Measurements from ENCODE around the gene CD46. TPM values are rescaled to one million over a fixed set of nuclear protein-coding genes. Genes with fewer than 3 reads are reported as not detected.
"Not testable (repeated sequence)": the region's sequence is repeated elsewhere in the genome, so short reads cannot be mapped to it uniquely, and the experiment has no call there.

CD46 gene
- total RNA-seq, 1 donor from 2014 or later, result 136 TPM

- peak in 1 of 2 donors; percentile 31 for DNase-seq (ENCODE audit: low read depth in 2 of 2)
Observed at GRCh38 chr1:207750631-207751305, 1.1 kb upstream of the CD46 start.

DNA sequence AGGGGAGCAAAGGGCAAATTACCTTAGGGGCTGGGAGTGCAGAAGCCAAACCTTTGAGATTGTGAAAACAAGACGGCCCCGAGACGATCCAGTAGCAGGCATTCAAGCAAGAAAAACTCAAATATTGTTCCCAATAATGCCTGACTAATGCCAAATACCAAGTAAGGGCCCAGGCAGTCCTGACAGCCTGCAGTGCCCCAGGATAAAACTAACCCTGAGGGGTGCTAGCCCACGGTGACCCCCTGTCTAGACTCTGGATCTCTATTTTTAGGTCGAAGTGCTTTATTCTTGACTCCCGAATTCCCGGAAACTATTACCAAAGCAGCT lies 428 bp upstream of the CD46 start:
- DNase-seq (ENCODE audit: low read depth in 2 of 2), result not testable (repeated sequence)

DNA sequence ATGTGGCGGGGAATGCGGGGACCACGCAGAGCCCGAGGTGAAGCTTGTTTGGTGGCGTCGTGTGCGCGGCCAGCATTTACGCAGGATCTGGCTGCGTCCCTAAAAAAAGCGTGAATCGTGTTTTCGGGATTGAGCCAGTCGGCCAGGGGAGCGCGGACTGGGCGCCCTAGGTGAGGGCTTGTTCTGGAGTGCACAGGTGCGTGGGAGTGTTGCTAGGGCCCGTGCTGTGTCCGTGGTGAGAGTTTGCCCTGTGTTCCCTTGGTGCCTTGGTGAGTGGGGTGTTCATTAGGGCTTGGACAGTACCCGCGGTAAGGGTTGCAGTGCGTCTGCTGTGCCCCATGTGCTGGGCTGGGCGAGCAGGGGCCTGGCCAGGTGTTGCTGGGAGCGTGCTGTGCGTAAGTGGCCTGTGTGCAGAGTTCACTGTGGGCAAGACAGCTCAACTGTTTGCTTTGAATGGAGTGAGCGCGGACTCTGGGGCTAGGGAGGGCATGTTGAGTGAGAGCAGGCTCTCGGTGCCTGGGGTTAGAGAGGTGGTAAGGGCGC lies 673 bp downstream of the CD46 start:
- DNase-seq (ENCODE audit: low read depth in 2 of 2), result peak; percentile 34 to 44

- no peak for DNase-seq (ENCODE audit: low read depth in 2 of 2)
Observed at GRCh38 chr1:207753611-207754010, 1.8 kb downstream of the CD46 start.

GRCh38 chr1:207754011-207754410 lies 2.2 kb downstream of the CD46 start:
- DNase-seq (ENCODE audit: low read depth in 2 of 2), result no peak

- no peak for DNase-seq (ENCODE audit: low read depth in 2 of 2)
Observed at GRCh38 chr1:207754974-207755700, 3.3 kb downstream of the CD46 start.

GRCh38 chr1:207755846-207756693 lies 4.2 kb downstream of the CD46 start:
- DNase-seq (ENCODE audit: low read depth in 2 of 2), result no peak

GRCh38 chr1:207762622-207763021 lies 10.8 kb downstream of the CD46 start:
- DNase-seq (ENCODE audit: low read depth in 2 of 2), result no peak

- no peak for DNase-seq (ENCODE audit: low read depth in 2 of 2)
Observed at GRCh38 chr1:207763091-207763490, 11.2 kb downstream of the CD46 start.

DNA sequence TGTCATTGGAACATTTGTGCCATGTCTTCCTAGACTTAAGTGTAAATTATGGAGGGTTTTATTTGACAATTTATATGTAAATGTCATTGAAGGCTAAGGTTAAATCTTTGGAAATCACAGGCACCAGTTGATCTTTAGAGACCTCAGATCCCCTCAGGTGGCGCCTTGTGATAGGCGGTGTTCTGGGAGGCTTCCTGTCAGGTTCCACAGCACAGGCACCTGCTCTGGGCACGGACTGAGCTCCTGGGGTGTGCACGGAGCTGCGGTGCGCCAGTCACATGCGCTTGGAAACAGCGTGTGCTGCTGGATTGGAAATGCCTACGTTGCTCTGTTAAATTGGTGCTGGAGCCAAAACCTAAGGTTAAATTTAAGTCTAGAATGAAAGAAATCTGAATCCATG lies 12.1 kb downstream of the CD46 start:
- DNase-seq (ENCODE audit: low read depth in 2 of 2), result no peak

DNA sequence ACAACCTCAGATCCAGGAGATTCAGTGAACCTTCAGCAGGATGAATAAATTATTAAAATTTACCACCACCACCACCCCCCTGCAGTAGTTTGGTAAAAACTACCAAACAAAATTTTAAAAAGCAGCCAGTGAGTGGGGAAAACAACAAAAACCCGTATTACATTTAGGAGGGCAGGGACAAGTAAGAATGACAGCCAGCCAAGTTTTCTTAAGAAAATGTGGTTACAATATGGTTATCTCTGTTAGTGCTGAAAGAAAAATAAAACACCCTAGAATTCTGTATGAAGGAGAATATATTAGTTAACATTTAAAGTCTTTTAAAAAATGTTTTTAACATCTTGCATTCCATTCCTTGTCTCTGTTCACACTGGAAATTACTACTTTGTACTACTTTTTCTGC lies 14.7 kb downstream of the CD46 start:
- no peak for DNase-seq (ENCODE audit: low read depth in 2 of 2)

DNA sequence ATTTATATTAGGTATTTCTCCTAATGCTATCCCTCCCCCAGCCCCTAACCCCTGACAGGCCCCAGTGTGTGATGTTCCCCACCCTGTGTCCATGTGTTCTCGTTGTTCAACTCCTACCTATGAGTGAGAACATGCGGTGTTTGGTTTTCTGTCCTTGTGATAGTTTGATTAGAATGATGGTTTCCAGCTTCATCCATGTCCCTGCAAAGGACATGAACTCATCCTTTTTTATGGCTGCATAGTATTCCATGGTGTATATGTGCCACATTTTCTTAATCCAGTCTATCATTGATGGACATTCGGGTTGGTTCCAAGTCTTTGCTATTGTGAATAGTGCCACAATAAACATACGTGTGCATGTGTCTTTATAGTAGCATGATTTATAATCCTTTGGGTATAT lies 18.7 kb downstream of the CD46 start:
- not testable (repeated sequence) for DNase-seq (ENCODE audit: low read depth in 2 of 2)

GRCh38 chr1:207776045-207776444 lies 24.2 kb downstream of the CD46 start:
- DNase-seq (ENCODE audit: low read depth in 2 of 2), result not testable (repeated sequence)

- not testable (repeated sequence) for DNase-seq (ENCODE audit: low read depth in 2 of 2)
Observed at GRCh38 chr1:207777412-207777811, 25.6 kb downstream of the CD46 start.

- no peak for DNase-seq (ENCODE audit: low read depth in 2 of 2)
Observed at GRCh38 chr1:207779008-207779407, 27.2 kb downstream of the CD46 start.

DNA sequence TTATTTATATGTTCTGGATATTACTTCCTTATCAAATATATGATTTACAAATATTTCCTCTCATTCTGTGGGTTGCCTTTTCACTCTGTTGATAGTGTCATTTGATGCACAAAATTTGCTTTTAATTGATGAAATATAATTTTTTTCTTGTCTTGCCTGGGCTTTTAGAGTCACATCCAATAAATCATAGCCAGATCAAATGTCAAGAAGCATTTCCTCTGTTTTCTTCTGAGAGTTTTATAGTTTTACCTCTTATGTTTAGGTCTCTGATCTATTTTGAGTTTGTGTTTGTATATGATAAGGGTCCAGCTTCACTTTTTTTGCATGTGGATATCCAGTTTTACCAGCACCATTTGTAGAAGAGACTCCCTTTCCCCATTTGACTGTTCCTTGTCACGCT lies 29.5 kb downstream of the CD46 start:
- DNase-seq (ENCODE audit: low read depth in 2 of 2), result no peak

- DNase-seq (ENCODE audit: low read depth in 2 of 2), result no peak
Observed at GRCh38 chr1:207787776-207788175, 35.9 kb downstream of the CD46 start.

GRCh38 chr1:207789386-207789785 lies 37.5 kb downstream of the CD46 start:
- DNase-seq (ENCODE audit: low read depth in 2 of 2), result no peak

DNA sequence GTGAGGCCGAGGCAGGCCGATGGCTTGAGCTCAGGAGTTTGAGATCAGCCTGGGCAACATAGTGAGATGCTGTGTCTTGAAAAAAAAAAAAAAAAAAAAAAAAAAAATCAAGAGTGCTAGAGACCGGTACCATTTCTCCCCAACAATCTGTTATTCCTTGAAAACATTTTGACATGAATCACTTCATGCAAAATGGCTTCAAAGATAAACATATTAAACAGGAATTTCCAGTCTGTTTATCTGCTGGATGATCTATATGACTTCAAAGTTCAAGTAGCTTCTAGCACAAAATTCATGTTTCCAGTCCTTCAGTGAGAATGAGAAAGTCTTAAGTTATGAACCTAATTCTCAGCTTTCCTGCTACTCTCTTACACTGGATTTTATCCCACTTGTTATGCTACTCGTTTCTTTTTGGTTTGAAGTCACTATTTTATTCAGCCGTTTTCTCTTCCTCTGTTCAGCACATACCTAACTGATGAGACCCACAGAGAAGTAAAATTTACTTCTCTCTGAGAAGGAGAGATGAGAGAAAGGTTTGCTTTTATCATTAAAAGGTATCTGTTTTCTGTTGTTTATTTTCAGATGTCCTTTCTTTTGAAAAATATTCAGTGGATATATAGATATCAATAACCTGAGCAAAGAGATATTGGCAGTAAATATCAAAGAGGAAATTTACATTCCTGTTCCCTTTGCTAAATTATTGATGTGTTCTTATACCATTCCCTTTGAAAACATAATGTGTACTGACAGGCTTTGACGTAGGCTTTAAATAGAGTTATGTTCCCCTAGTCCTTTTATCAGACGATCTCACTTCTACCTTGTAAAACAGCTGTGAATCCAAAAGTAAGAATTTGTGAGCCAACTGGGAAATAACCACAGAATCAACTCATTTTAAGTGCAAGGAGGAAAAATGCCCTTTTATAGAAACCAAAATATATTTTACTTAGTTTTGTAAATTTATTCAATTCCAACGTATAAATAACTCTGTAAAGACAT lies 38.2 kb downstream of the CD46 start:
- DNase-seq (ENCODE audit: low read depth in 2 of 2), result no peak

GRCh38 chr1:207791290-207791689 lies 39.4 kb downstream of the CD46 start:
- DNase-seq (ENCODE audit: low read depth in 2 of 2), result no peak

DNA sequence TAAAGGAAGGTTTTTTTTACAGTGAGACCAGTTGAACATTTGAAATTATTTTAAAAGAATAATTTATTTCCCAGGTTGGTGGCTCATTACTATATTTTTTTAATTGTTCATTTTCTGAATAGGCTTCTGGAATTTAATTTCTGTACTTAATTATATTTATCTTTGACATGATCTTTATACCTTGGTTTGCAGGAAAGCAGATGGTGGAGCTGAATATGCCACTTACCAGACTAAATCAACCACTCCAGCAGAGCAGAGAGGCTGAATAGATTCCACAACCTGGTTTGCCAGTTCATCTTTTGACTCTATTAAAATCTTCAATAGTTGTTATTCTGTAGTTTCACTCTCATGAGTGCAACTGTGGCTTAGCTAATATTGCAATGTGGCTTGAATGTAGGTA lies 41.5 kb downstream of the CD46 start:
- no peak for DNase-seq (ENCODE audit: low read depth in 2 of 2)

Measured in lung microvascular endothelial cell (primary cell).